HG02763 (cell line): ENCODE results near the gene TMEM156.
"Not testable (repeated sequence)": the region's sequence is repeated elsewhere in the genome, so short reads cannot be mapped to it uniquely, and the experiment has no call there.

Experiments used
- ATAC-seq: cut with Tn5 transposase; IDR thresholded peaks from one replicate; pipeline ENCODE4 v1.9.1; 2021; ENCODE audit warnings: mild to moderate bottlenecking, moderate library complexity; ENCODE audit not compliant: unreplicated experiment

TMEM156 gene

DNA sequence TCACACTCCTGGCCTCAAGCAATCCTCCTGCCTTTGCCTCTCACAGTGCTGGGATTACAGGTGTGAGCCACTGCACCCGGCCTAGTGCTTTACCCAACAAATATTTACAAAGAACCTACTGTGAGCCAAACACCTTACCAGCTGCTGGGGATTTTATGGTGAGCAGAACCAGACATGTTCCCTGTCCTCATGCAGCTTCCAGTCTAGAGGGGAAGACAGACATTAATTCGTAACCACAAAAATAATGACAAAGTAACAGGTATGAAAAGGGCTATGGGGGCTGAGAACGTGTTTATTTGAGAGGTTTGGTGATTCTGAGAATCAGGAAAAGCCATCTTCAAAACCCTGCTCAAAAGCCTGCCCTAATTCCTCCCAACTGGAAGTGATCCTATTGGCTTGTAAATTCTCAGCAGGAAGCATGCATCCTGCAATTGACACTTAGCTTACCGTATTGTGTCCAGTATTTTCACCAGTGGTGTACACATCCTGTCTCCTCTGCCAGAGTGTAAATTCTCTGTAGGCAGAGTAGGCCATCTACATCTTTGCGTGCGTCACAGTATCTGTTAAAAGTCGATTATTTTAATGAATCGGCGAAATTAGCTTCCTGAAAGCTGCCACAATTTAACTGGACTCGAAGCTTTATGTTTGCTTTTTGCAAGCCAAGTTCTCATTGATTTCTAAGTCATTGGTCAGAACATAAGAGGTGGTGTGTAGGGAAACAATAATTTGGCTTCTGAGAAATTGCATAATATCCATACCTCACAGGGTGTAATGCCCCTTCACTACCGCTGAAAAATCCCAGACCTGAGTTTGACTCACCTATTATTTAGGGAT lies 67.0 kb downstream of the TMEM156 start:
- ATAC-seq: no peak

DNA sequence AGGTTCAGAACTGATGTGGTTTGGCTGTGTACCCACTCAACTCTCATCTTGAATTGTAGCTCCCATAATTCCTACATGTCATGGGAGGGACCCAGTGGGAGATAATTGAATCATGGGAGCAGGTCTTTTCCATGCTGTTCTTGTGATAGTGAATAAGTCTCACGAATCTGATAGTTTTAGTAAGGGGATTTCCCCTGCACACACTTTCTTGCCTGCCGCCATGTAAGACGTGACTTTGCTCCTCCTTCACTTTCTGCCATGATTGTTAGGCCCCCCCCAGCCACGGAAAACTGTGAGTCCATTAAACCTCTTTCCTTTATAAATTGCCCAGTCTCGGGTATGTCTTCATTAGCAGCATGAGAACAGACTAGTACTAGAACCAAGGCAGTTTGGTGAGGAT lies 73.0 kb downstream of the TMEM156 start:
- ATAC-seq: not testable (repeated sequence)

DNA sequence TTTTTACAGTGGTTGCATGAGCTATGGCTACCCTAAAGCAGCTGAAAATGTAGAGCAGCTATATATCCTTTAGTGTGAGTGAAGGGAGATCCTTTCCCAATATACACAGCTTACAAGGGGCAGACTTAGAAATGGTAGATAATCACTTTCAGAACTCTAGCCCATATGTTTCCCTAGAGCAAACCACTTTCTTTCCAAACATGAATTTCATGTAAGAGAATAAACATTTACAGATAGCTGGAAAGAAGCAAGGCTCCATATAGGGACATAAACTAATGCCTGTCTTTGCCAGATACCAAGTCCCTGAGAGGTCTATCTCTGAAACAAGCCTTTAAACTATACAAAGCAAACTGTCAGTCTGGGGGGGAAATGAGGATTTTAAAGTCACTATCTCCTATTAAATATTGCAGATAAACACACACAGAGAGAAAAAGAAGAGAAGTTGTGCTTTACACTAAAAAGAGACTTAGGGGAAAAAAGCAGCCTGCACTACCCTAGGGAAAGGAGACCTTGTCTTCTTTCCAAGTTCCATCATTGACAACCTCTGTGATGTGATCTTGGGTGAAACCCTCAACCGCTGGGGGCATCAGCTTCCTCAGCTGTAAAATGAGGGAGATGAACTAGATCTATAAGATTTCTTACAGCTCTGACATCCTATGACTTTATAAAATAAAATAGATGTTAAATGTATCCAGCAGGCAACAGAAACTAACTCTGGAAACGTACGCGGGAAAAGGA lies 73.6 kb downstream of the TMEM156 start:
- ATAC-seq: no peak

- ATAC-seq: no peak
Observed at GRCh38 chr4:38957893-38958292, 74.3 kb downstream of the TMEM156 start.

DNA sequence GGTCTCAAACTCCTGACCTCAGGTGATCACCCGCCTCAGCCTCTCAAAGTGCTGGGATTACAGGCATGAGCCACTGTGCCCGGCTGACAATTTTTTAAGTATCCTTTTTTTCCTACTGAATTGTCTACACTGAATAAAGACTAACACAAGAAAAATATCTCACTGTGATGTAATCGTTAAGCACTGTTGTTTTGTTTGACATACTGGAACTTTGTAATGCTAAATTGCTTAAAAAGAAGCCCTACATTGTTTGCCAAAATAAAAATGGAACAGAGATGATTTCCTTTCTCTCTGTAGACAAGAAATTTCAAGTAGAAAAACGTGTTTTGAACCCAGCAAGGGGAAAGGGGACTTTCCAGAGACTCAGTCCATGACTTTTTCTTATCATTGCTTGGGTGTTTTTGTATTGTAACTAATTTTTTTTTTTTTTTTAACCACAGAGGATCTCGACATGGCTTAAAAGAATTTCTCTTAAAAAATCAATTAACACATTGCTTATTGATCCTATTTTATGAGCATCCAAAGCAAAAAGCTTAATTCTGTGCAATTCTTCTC lies 74.9 kb downstream of the TMEM156 start:
- no peak for ATAC-seq

GRCh38 chr4:38955957-38956356 lies 76.3 kb downstream of the TMEM156 start:
- ATAC-seq: no peak

- ATAC-seq: no peak
Observed at GRCh38 chr4:38954727-38955126, 77.5 kb downstream of the TMEM156 start.

GRCh38 chr4:38952017-38952416 lies 80.2 kb downstream of the TMEM156 start:
- ATAC-seq: no peak

DNA sequence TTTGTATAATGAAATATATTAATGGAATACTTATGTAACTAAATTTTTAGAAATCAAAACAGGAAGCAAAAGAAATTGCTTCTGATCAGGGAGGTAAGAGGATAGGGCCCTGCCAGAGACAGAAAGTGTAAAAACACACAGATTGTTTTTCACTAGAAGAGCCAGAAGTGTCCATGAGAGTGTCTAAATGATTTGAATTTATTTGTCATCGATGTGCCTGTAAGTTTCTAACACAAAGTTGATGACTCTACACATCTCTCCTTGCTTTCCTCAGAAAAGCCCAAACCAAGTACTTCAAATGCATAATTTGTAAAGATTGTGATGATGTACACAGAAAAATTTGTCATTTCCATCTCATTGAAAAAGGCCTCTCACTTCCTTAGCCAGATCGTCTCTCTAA lies 80.6 kb downstream of the TMEM156 start:
- no peak for ATAC-seq

- no peak for ATAC-seq
Observed at GRCh38 chr4:38950734-38951133, 81.5 kb downstream of the TMEM156 start.

- no peak for ATAC-seq
Observed at GRCh38 chr4:38950159-38950558, 82.0 kb downstream of the TMEM156 start.

DNA sequence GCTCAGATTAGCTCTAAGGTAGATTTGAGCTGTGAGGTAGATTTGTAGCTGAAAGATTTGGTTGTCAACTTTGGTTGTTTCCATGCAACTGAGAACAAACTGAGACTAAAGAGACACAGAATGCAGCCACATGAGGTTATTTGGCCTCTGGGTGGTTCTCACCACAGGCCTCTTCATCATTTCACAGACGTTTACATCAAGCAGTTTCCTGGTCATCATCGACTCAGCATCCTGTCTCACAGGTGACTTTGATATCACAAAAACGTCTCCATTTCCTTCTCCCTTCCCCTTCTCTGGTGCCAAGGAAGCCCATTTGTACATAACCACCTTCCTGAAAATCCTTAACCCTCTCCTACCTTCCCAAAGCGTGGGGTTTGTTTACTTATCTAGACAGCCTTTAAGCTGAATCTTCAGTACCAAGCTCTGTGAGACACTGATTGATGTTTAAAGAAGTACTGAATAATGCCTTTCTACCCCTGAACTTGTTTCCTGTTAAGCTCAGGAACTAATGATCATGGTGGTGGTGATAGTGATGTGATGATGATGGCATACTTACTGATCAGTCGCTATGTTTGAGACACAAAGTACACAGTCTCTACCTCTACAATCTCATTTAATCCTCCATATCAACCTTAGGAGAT lies 82.7 kb downstream of the TMEM156 start:
- ATAC-seq: no peak

DNA sequence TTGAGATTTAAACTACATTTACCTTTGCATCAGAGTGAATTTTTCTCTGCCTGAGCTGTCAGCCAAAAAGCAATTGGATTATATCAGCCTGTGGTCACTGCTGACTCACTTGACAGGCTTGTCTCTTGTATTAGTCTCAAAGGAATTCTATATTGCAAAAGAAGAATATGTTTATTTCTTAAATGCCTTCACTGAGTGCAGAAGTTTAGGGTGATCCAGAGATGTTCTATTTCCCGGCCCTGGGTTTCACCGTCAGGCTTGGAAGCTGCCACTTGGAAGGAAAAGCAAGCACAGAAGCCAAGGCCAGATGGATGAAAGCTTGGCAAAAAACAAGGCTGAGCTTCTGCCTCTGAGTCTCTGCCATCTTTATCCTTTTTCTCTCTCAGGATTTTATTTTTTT lies 83.7 kb downstream of the TMEM156 start:
- ATAC-seq: no peak

DNA sequence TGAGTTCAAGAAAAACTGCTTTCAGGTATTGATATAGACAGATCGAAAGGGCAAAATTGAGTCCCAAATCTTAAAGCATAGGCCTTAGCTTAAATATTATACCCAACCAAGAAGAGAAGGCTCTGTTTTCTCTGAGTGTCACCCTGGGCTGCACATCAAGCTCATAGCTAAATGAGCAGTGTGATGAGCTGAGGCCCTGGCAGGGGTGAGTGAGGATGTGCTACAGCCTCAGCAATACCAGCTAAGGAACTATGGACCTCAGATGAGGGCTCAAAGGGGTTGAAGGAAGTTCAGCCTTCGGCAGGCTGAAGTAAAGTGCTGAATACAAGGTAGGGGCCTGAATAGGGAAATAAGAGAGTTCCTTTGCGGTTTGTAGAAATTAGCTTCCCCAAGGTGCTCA lies 85.3 kb downstream of the TMEM156 start:
- ATAC-seq: no peak

DNA sequence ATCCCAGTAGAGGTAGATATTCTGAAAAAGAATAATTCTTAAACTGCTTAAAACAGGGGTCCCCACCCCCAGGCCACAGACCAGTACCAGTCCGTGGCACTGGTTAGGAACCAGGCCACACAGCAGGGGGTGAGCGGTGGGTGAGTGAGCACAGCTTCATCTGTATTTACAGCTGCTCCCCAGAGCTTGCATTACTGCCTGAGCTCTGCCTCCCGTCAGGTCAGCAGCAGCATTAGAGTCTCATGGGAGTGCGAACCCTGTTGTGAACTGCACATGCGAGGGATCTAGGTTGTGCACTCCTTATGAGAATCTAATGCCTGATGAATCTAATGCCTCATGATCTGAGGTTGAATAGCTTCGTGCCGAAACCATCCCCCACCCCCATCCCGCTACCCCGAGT lies 87.8 kb downstream of the TMEM156 start:
- no peak for ATAC-seq

DNA sequence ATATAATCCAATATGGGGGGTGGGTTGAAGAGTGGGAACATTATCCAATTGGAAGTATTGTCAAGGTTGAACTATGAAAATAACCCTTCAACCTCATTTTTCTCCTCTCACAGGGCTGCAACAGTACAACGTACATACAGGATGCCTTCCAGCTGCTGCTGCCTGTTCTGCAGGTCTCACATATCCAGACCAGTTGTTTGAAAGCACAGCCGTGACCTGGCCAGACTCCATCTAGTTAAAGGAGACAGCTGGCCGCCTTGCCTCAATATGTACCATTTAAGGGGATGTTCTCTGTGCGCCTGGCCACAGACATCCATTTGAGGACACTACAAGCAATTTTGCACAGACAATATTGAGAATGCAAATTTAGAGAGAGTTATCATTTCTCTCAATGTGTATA lies 88.9 kb downstream of the TMEM156 start:
- no peak for ATAC-seq

DNA sequence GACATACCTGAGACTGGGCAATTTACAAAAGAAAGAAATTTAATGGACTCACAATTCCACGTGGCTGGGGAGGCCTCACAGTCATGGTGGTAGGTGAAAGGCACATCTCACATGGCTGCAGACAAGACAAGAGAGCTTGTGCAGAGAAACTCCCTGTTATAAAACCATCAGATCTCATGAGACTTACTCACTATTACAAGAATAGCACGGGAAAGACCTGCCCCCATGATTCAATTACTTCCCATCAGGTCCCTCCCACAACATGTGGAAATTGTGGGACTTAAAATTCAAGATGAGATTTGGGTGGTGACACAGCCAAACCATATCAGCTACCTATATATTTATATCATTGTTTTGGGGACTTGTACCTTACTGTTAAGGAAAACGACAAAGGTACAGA lies 90.3 kb downstream of the TMEM156 start:
- ATAC-seq: not testable (repeated sequence)

- ATAC-seq: no peak
Observed at GRCh38 chr4:38940476-38940875, 91.7 kb downstream of the TMEM156 start.

DNA sequence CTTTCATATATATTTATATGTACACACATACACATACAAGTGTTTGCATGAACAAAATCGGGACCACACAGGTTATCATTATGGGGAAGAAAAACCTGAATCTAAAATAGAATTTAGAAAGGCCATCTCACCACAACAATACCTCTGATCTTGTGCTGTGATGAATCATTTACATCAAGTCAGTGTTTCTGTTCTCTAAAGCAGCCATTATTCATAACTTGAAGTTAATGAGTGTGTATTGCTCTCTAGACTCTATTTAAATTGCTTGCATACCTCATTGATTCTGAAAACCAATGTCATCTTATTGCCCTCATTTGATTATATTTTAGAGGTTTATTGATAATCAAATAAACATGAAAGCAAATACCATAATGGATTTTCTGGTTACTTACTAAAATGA lies 93.0 kb downstream of the TMEM156 start:
- ATAC-seq: peak; percentile 73

GRCh38 chr4:38935391-38936073 lies 96.7 kb downstream of the TMEM156 start:
- no peak for ATAC-seq

- no peak for ATAC-seq
Observed at GRCh38 chr4:38931125-38931524, 101.1 kb downstream of the TMEM156 start.
